B cell (primary cell): Measurements from ENCODE around the gene ACYP1. TPM values are rescaled to one million over a fixed set of nuclear protein-coding genes. Genes with fewer than 3 reads are reported as not detected.

Source experiments
- ATAC-seq: fragments of 200-7000 bp; cut with Tn5 transposase; one replicate; pipeline ENCODE4 v1.10.0; 2021; ENCODE audit warnings: low read depth, mild to moderate bottlenecking, moderate number of reproducible peaks, moderate library complexity
- CTCF ChIA-PET: fragments of 350-600 bp; sonication (Branson Sonifier 250); formaldehyde crosslinking; loops from one replicate; lab custom pipeline; 2021; ENCODE audit warnings: antibody characterized with exemption, inconsistent platforms; lab: Charles Lee
- POLR2A ChIA-PET: fragments of 350-600 bp; sonication (Branson Sonifier 250); formaldehyde crosslinking; loops from one replicate; lab custom pipeline; 2021; ENCODE audit warnings: antibody characterized with exemption; lab: Charles Lee
- DNase-seq: peaks from one replicate; pipeline ENCODE4 v3.0.0; 2013
- H2AFZ ChIP-seq: 2 replicates; pipeline ENCODE4 v1.6.1; 2012; ENCODE audit warnings: mild to moderate bottlenecking, low read depth, low read length; ENCODE audit not compliant: insufficient read depth, poor library complexity, severe bottlenecking
- H3K27ac ChIP-seq, 2 donors: 1 replicate in 1 of 2; 2 replicates in 1 of 2; pipeline ENCODE4 v1.5.1; 2012 to 2013; ENCODE audit warnings: low read length in 2 of 2, mild to moderate bottlenecking in 2 of 2, moderate library complexity in 1 of 2
- H3K27me3 ChIP-seq, 4 experiments: fragments of 200-600 bp in 1 of 4; sonication (generic) in 1 of 4; replicated peaks in 1 of 4; 1 replicate in 2 of 4; 2 replicates in 2 of 4; pipeline versions ENCODE4 v1.6.1 to v1.7.0; 2013 to 2016; ENCODE audit warnings: low read length in 3 of 4, mild to moderate bottlenecking in 2 of 4, mixed read lengths in 1 of 4, moderate library complexity in 1 of 4; ENCODE audit not compliant: insufficient read depth in 4 of 4, control insufficient read depth in 3 of 4; ENCODE audit errors: control extremely low read depth in 1 of 4
- H3K36me3 ChIP-seq, 2 experiments: replicated peaks in 1 of 2; 1 replicate in 1 of 2; 2 replicates in 1 of 2; pipeline versions ENCODE4 v1.6.1 to v1.7.1; 2013; ENCODE audit warnings: low read length in 1 of 2; ENCODE audit not compliant: insufficient read depth in 2 of 2, control insufficient read depth in 1 of 2; ENCODE audit errors: control extremely low read depth in 1 of 2, extremely low read depth in 1 of 2
- H3K4me1 ChIP-seq, 2 donors: fragments of 200-600 bp in 1 of 2; sonication (generic) in 1 of 2; 1 replicate in 1 of 2; 2 replicates in 1 of 2; pipeline versions ENCODE4 v1.5.1 to v1.6.1; 2013 to 2017; ENCODE audit warnings: low read length in 2 of 2; ENCODE audit not compliant: control insufficient read depth in 2 of 2, insufficient read depth in 2 of 2
- H3K4me2 ChIP-seq: replicated peaks from 2 replicates; pipeline ENCODE3; 2012; ENCODE audit warnings: mild to moderate bottlenecking, low read depth, low read length; ENCODE audit not compliant: poor library complexity, severe bottlenecking
- H3K4me3 ChIP-seq, 5 experiments: fragments of 200-600 bp in 1 of 5; sonication (generic) in 1 of 5; 1 replicate in 3 of 5; 2 replicates in 2 of 5; pipeline versions ENCODE4 v1.5.1 to v1.7.0; 2011 to 2016; ENCODE audit warnings: low read length in 4 of 5, mild to moderate bottlenecking in 4 of 5, low read depth in 2 of 5, control low read depth in 1 of 5, moderate library complexity in 1 of 5; ENCODE audit not compliant: insufficient read depth in 1 of 5; ENCODE audit errors: control extremely low read depth in 1 of 5, extremely low read depth in 1 of 5
- H3K79me2 ChIP-seq: fragments of 200-600 bp; sonication (generic); one replicate; pipeline ENCODE4 v1.6.0; 2016; ENCODE audit warnings: low read length; ENCODE audit not compliant: control insufficient read depth, insufficient read depth
- H3K9ac ChIP-seq: fragments of 200-600 bp; sonication (generic); 2 replicates; pipeline ENCODE4 v1.6.1; 2017; ENCODE audit warnings: mild to moderate bottlenecking, low read length, moderate library complexity
- H3K9me3 ChIP-seq, 3 donors: one replicate each; pipeline versions ENCODE4 v1.6.1 to v1.7.1; 2013; ENCODE audit warnings: low read length in 2 of 3; ENCODE audit not compliant: control insufficient read depth in 2 of 3, insufficient read depth in 1 of 3; ENCODE audit errors: control extremely low read depth in 1 of 3
- H4K20me1 ChIP-seq: 2 replicates; pipeline ENCODE4 v1.6.0; 2012; ENCODE audit warnings: mild to moderate bottlenecking, low read length; ENCODE audit not compliant: insufficient read depth, control insufficient read depth, poor library complexity, severe bottlenecking
- H3K27ac Mint-ChIP-seq: one replicate; pipeline ENCODE4 v1.8.0; 2021; ENCODE audit warnings: mixed read lengths
- H3K27me3 Mint-ChIP-seq: one replicate; pipeline ENCODE4 v1.8.0; 2021; ENCODE audit warnings: mixed read lengths
- H3K4me1 Mint-ChIP-seq: one replicate; pipeline ENCODE4 v1.8.0; 2021; ENCODE audit warnings: mixed read lengths
- H3K4me3 Mint-ChIP-seq: one replicate; pipeline ENCODE4 v1.8.0; 2021; ENCODE audit warnings: mixed read lengths
- H3K9me3 Mint-ChIP-seq: one replicate; pipeline ENCODE4 v1.8.0; 2022; ENCODE audit warnings: mixed read lengths; ENCODE audit not compliant: insufficient read depth
- CTCF ChIP-seq: fragments of 200-600 bp; IDR thresholded peaks from one replicate; pipeline ENCODE4 v1.8.0; 2022; ENCODE audit warnings: antibody characterized with exemption, mild to moderate bottlenecking
- EZH2 ChIP-seq: IDR thresholded peaks from 2 replicates; pipeline ENCODE4 v1.6.1; 2012; ENCODE audit warnings: borderline replicate concordance, low read depth, mild to moderate bottlenecking, moderate library complexity, low read length; ENCODE audit not compliant: insufficient read depth, poor library complexity, severe bottlenecking
- WGBS: methylation state at CpG from one replicate; pipeline ENCODE4 v1.1.5; 2013; ENCODE audit warnings: missing lambda C conversion rate; ENCODE audit not compliant: insufficient coverage; 5-methylcytosine and 5-hydroxymethylcytosine counted together
- intact Hi-C: fragments of 100-400 bp; cut with micrococcal nuclease; formaldehyde crosslinking; loops from one replicate; pipeline ENCODE4 v1.10.0; 2022
- polyA plus RNA-seq: library from polyadenylated mRNA; depleted of rRNA; stranded (reverse); fragments of >200 nt; gene quantifications from 2 replicates; pipeline ENCODE4 v1.2.3, GENCODE V29; 2012
- total RNA-seq, 2 donors: library from RNA; stranded (reverse); fragments of 120-200 nt in 1 of 2; gene quantifications; 1 replicate in 1 of 2; 2 replicates in 1 of 2; pipeline versions ENCODE4 v1.2.3 to v1.2.4, GENCODE V29; 2013 to 2022

ACYP1 gene
- total and polyA plus RNA-seq, 2 donors (not counting 1 experiment from before 2014, with no cell fraction given): 38.3 to 46.7 TPM

DNA sequence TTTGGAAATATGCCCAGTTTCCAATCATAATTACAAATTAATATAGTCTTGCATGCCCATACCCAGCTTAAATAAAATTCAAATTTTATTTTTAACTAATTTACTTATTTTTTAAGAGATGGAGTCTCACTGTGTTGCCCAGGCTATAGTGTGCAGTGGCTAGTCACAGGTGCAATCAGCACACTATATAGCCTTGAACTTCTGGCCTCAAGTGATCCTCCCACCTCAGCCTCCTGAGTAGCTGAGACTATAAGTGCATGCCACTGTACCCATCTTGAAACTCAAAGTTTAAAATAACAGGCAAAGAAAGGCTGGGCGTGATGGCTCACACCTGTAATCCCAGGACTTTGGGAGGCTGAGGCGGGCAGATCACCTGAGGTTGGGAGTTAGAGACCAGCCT is 22.9 kb downstream of the ACYP1 start:
- DNase-seq (no peak), ATAC-seq (no peak)
- Histone ChIP-seq H3K27ac (no peak overlapping the region), H3K4me2 (no peak overlapping the region), H3K9ac (no peak overlapping the region), H3K9me3 (no peaks in the 10 kb centered on the region), H4K20me1 (no peaks in the 10 kb centered on the region), H3K79me2 (peaks cover 8% of the 10 kb centered on the region), H3K27me3 (no peaks in the 10 kb centered on the region), H3K4me3 (no peak overlapping the region), H2AFZ (no peak overlapping the region), H3K4me1 (no peaks in the 10 kb centered on the region), H3K36me3 (peaks cover 4 to 17% of the 10 kb centered on the region in 2 experiments)
- POLR2A ChIA-PET: no interaction called here
- TF ChIP-seq CTCF (no peak), EZH2 (no peak)
- WGBS: 90% methylated on average over 2 of the region's 2 CpGs
- intact Hi-C loops: no loop called here
- no peak overlapping the region for H3K4me3 Mint-ChIP-seq
- H3K27me3 Mint-ChIP-seq: no peaks in the 10 kb centered on the region
- CTCF ChIA-PET: no interaction called here
- H3K9me3 Mint-ChIP-seq: no peaks in the 10 kb centered on the region
- H3K27ac Mint-ChIP-seq: no peak overlapping the region
- peaks cover 10% of the 10 kb centered on the region for H3K4me1 Mint-ChIP-seq

DNA sequence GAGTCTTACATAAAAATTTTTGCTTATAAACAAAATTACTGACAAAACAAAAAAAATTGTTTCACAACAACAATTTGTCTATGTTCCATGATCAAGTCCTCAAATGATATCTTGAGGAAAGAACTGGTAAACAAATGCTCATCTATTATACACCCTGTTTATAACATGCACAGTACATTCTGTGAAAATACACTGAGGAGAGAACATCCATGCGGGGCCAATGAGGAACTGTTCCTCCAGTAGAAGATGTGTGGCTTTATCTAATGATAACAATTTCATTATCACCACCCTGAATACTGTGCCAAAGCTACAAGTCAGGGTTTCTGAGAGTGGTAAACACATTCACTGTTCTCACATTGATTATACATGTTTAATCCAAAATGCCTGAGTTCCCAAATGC is 23.3 kb downstream of the ACYP1 start:
- Mint-ChIP-seq H3K9me3 (no peaks in the 10 kb centered on the region), H3K4me3 (no peak overlapping the region), H3K4me1 (peaks cover 8% of the 10 kb centered on the region), H3K27me3 (no peaks in the 10 kb centered on the region), H3K27ac (no peak overlapping the region)
- CTCF ChIA-PET: no interaction called here
- Histone ChIP-seq H3K79me2 (peaks cover 4% of the 10 kb centered on the region), H3K9ac (no peak overlapping the region), H3K36me3 (peaks cover 4 to 19% of the 10 kb centered on the region in 2 experiments), H3K27me3 (no peaks in the 10 kb centered on the region), H2AFZ (no peak overlapping the region), H3K4me2 (no peak overlapping the region), H3K9me3 (no peaks in the 10 kb centered on the region), H3K4me1 (no peaks in the 10 kb centered on the region), H4K20me1 (no peaks in the 10 kb centered on the region), H3K27ac (no peak overlapping the region), H3K4me3 (no peak overlapping the region)
- no peak for DNase-seq
- intact Hi-C loops: no loop called here
- no CpG with 5 or more reads among the region's 1 CpG for WGBS
- ATAC-seq: no peak
- POLR2A ChIA-PET: no interaction called here
- TF ChIP-seq CTCF (no peak), EZH2 (no peak)
